GM19239 (cell line): Measurements from ENCODE around the gene CAMK2A.

Experiments used
- DNase-seq: peaks from one replicate; pipeline ENCODE4 v3.0.0; 2011; ENCODE audit warnings: low spot score; ENCODE audit not compliant: insufficient read length
- FAIRE-seq: peaks from 2 replicates; lab custom pipeline; 2011; peaks lifted over from hg19 to GRCh38; lab: Jason Lieb, UNC

CAMK2A gene

DNA sequence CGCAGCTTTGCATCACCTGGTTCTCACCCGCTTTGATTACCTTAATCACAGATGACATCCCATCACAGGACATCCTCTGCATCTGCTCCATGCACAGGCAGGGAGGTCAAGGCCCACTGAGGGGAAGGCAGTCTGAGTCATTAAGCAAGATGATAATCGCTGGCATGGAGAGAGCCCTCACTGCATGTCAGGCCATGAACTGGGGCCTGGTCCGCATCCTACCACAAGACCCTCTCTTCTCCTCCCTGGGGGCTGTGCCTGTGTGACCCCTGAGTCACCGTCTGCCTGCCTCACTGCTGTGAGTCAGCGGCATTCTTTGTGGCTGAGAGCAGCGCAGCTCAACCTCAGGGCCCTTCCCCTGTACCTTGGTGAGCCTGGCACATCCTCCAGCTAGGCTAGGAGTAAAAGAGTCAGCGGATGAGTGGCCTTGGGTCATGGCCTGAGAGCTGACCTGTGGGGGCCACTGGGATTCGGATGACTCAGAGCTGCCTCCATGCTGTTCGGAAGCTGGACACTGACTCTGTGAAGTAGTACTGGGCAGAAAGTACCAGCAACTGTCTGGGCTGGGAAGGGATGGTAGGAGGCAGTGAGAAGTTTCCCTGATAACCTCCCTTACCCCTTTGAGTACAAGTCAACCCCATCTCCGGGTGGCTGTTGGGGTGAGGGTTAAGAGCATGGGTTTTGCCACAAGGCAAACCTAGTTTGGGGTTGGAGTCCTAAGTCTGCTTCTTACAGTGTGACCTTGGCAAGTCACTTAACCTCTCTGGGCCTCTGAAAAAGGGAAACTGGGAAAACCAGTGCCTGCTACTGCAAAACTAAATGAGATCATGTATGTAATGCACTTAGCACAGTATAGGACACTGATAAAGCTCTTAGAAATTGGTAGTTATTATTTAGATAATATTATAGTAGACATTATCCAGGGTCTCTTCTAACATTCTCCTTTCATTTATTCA lies 27.8 kb upstream of the CAMK2A start:
- DNase-seq (no peak), FAIRE-seq (no peak)

GRCh38 chr5:150316320-150316719 lies 26.7 kb upstream of the CAMK2A start:
- FAIRE-seq: no peak

DNA sequence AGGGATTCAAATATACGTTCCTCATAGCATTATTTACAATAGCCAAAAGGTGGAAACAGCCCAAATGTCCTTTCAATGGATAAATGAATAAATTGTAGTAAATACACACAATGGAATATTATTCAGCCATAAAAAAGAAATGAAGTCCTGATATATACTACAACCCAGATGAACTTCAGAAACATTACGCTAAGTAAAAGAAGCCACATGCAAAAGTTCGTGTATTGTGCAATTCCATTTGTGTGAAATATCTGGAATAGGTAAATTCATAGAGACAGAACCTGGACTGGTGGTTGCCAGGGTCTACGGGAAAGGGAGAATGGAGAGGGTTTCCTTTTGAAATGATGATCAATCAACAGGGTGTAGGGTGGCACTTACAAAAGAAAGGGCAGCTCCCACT lies 25.7 kb upstream of the CAMK2A start:
- DNase-seq (no peak), FAIRE-seq (no peak)

More at GRCh38 chr5:150316320-150316719, 26.7 kb upstream of the CAMK2A start:
- DNase-seq: no peak

DNA sequence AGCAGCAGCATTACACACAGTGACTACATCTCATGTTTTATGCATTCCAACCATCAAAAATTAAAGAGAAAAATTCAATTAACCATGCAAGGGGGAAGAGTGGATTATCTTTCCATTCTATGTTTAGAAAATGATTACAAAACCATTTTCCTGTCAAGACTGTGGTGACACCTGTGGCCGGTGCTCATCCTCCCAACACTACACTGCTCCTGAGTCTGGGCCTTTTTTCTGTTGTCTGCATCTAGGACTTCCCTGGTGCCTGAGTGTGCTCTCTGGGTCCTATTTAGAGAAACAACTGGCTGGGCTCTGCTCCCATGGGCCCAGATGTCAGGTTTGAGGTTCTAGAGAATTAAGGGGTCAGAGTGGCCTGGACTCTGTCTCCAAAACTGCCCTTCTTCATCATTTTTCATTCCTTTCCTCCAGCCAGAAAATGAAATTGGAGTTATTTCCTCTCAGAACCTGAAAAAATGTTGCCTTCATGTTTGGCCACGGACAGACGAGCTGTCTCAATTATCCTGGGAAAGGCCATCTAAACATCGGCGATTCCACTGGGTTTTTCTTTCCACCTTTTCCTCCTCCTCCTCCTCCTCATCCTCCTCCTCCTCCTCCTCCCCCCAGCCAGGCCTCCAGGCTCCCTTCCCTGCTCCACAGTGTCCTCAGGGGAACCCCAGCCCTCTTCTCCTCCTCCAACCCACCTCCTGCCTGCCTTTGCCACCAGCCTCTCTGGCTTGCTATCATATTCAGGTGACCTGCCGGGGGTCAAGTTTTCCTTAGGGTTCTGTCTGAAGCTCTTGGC lies 24.5 kb upstream of the CAMK2A start:
- FAIRE-seq: no peak

GRCh38 chr5:150313501-150313900 lies 23.9 kb upstream of the CAMK2A start:
- DNase-seq (no peak), FAIRE-seq (no peak)

More for the DNA sequence above, 24.5 kb upstream of the CAMK2A start:
- no peak for DNase-seq

- FAIRE-seq: no peak
- no peak for DNase-seq
Measured at GRCh38 chr5:150312518-150312917, 22.9 kb upstream of the CAMK2A start.

DNA sequence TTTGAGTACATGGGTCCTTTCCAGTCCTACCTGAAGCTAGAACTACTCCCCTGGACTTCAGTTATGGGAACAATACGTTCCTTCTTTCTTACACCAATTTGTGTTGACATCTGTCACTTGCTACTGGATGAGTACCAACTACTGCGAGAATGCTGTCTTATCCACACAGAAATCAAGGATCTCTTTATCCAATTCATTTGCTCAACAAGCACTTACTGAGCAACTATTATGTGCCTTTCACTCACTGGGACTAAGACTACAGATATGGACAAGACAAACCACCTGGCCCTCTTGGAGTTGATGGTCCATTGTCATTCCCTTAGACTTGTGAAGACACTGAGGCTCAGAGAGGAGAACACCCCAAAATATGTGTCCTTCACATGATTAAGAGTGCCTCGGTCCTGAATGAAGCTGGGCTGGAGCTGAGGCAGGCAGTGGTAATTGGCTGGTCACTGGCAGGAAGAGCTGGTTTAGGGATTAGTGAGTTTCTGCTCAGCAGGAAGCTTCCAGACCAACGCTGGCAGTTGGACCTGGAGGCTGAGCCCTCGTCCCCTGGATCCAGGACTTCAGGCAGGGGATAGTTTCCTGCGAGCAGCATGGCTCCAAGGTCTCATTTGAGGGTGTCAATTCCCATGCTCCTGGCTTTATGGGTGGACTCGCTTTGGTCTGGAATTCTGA lies 21.6 kb upstream of the CAMK2A start:
- no peak for DNase-seq
- FAIRE-seq: no peak

GRCh38 chr5:150310246-150310645 lies 20.7 kb upstream of the CAMK2A start:
- DNase-seq (no peak), FAIRE-seq (no peak)

- DNase-seq (no peak), FAIRE-seq (no peak)
Measured at GRCh38 chr5:150309886-150310239, 20.3 kb upstream of the CAMK2A start.

GRCh38 chr5:150309101-150309885 lies 19.7 kb upstream of the CAMK2A start:
- DNase-seq (no peak), FAIRE-seq (no peak)

DNA sequence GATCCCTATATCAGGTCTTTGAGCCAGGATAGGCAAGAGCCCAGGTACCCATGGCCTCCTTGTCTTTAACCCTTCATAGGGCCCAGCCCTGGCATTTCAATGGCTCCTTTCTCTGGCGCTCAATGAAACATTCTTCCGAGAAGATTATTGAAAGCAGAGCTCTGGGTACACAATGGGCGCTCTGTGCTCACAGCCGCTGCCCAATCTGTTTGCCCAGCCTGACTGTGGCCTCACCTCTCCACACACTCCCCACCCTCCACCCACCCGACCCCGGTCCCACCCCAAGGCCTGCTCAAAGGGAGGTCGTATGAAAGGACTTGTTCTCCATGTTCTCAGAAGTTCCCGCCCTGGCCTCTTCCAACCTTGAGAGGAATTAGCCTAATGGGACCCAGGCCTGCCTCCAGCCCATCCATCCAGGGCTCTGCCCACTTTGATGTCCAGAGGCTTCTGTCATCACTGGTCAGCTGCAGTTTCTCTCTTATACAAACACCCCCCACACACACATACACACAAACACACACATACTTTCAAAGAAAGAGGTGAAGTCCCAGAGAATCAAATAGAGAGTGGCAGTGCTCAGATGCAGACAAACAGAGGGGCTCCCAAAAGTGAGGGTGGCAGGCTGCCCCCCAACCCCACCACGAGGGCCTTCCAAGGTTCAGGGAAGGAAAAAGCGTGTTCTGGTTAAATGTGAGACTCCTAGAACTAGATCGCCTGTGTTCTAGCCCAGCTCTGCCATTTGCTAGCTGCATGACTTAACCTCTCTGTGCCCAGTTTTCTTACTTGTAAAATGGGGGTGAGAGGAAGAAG lies 18.2 kb upstream of the CAMK2A start:
- FAIRE-seq (no peak), DNase-seq (no peak)

DNA sequence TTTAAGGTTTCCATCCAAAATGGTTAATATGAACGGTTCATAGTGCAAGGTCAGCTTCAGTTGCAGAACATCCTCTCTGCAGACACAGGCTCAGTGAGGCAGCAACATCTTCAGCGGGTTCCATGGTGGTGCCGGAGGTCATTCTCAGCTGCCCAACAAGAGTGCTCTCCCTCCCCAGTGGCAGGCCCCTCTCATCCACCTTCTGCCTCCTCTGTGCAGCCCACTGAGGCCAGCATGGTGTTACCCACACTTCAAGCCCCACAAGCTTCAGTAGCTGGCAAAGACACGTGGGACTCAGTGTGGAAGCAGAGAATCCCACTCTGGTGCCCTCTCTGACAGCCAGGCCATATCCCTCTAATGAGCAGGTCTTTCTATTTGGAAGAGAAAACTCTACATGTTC lies 17.2 kb upstream of the CAMK2A start:
- no peak for DNase-seq
- FAIRE-seq: no peak

DNA sequence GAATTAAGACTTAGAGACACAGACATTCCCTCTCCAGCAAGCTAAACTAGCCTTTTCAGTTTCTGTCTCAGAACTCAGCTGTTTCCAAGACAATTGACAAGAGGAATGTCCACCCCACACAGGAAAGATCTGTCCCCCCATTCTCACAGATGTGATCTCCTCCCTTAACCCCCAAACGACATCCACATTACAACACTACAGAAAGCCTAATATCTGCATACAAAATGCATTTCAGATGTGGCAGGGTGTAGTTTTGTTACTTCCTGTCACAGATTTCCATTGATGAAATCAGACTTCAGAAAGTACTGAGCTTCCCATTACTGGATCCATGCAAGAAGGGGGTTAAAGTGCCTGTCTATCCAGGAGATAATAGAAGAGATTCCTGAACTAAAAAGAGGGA lies 16.0 kb upstream of the CAMK2A start:
- DNase-seq (no peak), FAIRE-seq (no peak)

GRCh38 chr5:150305095-150305494 lies 15.5 kb upstream of the CAMK2A start:
- no peak for DNase-seq
- FAIRE-seq: no peak

- FAIRE-seq: no peak
- DNase-seq: no peak
Measured at GRCh38 chr5:150304481-150305081, 15.0 kb upstream of the CAMK2A start.

- FAIRE-seq: no peak
- DNase-seq: no peak
Measured at GRCh38 chr5:150303660-150304386, 14.2 kb upstream of the CAMK2A start.

DNA sequence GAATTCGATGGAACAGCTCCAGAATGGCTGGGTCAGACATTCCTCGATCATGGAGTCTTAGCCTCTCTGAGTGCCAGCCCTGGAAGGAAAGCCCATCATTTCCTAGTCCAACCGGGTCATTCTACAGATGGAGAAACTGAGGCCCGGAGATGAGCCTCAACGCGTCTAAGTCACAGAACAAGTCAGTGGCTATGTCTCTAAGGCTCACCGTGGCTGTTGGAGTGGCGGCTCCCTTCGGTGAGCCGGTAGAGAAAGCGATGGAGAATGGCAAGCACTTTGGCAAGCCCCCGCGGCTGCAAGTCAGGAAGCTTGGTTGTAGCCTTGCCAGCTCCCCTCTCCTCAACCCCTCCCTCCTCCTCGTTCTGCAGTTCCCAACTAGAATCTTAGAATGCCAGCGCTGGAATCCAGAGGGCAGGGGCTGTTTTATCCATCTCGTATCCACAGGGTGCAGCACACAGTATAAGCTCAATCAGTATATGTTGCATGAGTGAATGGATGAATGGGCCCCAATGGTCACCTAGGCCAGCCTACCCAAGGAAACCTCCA lies 13.6 kb upstream of the CAMK2A start:
- no peak for FAIRE-seq
- DNase-seq: no peak
